HG02610 (cell line): Measurements from ENCODE around the gene DGAT2.

Source experiments
- ATAC-seq: cut with Tn5 transposase; IDR thresholded peaks from one replicate; pipeline ENCODE4 v1.9.1; 2021; ENCODE audit warnings: mild to moderate bottlenecking, moderate library complexity; ENCODE audit not compliant: unreplicated experiment

DGAT2 gene

GRCh38 chr11:75777461-75778110 is 9.0 kb downstream of the DGAT2 start:
- no peak for ATAC-seq

- no peak for ATAC-seq
Measured at GRCh38 chr11:75778962-75779361, 10.4 kb downstream of the DGAT2 start.

GRCh38 chr11:75779960-75780359 is 11.4 kb downstream of the DGAT2 start:
- ATAC-seq = no peak

GRCh38 chr11:75780888-75781287 is 12.3 kb downstream of the DGAT2 start:
- no peak for ATAC-seq

GRCh38 chr11:75781296-75781695 is 12.7 kb downstream of the DGAT2 start:
- ATAC-seq = no peak

- no peak for ATAC-seq
Measured at GRCh38 chr11:75781831-75782230, 13.3 kb downstream of the DGAT2 start.

- no peak for ATAC-seq
Measured at GRCh38 chr11:75782540-75783263, 14.1 kb downstream of the DGAT2 start.

- ATAC-seq = no peak
Measured at GRCh38 chr11:75783416-75784084, 15.0 kb downstream of the DGAT2 start.

- ATAC-seq = no peak
Measured at GRCh38 chr11:75784085-75784478, 15.5 kb downstream of the DGAT2 start.

- no peak for ATAC-seq
Measured at GRCh38 chr11:75784506-75784905, 15.9 kb downstream of the DGAT2 start.

- no peak for ATAC-seq
Measured at GRCh38 chr11:75785187-75785586, 16.6 kb downstream of the DGAT2 start.

- ATAC-seq = no peak
Measured at GRCh38 chr11:75786101-75786736, 17.6 kb downstream of the DGAT2 start.

- ATAC-seq = no peak
Measured at GRCh38 chr11:75789521-75789920, 20.9 kb downstream of the DGAT2 start.

- no peak for ATAC-seq
Measured at GRCh38 chr11:75790986-75791385, 22.4 kb downstream of the DGAT2 start.

- no peak for ATAC-seq
Measured at GRCh38 chr11:75792127-75792731, 23.7 kb downstream of the DGAT2 start.

GRCh38 chr11:75792997-75793800 is 24.6 kb downstream of the DGAT2 start:
- no peak for ATAC-seq

GRCh38 chr11:75793966-75794365 is 25.4 kb downstream of the DGAT2 start:
- no peak for ATAC-seq

GRCh38 chr11:75795276-75796090 is 26.9 kb downstream of the DGAT2 start:
- ATAC-seq = no peak

- ATAC-seq = no peak
Measured at GRCh38 chr11:75796091-75796435, 27.5 kb downstream of the DGAT2 start.

- no peak for ATAC-seq
Measured at GRCh38 chr11:75797116-75797515, 28.5 kb downstream of the DGAT2 start.
